Stimulated activated CD8-positive, alpha-beta memory T cell treated with anti-CD3 and anti-CD28 coated beads, Interleukin-12 subunit alpha, Interleukin-12 subunit beta, amount 100 ng/mL, for 1 hour (primary cell): Measurements from ENCODE around the gene NKIRAS2.

Source experiments
- DNase-seq: peaks from one replicate; pipeline ENCODE4 v3.0.0-alpha.2; 2020; ENCODE audit warnings: low read depth

NKIRAS2 gene

DNA sequence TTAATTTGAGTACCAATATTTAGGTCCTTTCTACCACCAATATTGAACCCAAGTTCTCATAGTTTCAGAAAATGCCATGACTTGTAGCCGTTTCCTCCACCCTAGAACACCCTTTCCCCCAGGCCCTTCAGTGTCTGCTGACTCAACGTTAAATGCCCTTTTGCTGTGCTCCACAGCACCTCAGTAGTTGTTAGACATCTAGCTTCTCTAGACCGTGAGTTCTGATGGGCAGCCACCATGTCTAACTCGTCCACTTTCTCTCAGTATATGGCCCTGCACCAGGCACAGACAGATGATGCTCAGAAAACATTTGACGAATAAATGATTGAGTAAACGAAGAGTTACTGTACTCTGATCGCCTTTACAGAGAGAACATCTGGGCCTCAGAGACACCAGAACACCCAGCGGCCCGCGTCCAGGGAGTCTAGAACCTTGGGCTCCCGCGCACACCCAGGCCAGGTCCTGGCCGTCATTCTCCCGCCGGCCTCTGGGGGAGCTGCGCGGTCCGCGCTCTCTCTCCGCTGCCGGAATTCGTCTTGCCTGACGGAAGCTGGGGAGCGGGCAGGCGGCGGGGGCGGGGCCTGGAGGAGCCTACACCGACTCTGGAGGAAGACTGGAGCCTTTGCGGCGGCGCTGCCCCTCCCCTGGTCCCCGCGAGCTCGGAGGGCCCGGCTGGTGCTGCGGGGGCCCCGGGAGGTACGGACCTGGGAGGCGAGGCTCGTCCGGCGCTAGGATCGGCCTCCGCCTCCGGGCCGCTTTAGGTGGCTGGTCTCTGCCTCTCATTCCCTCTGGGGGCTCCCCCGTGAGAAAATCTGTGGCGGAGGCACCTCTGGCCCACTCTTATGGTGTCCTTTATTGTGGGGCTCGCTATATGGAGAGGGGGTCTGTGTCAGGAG, at the start of gene NKIRAS2:
TSS of gene NKIRAS2 (plus strand) at position 582 of the 896 bp plus-strand sequence. CDS start 1,488 bp downstream, outside the sequence.
- peak; percentile 88 for DNase-seq

DNA sequence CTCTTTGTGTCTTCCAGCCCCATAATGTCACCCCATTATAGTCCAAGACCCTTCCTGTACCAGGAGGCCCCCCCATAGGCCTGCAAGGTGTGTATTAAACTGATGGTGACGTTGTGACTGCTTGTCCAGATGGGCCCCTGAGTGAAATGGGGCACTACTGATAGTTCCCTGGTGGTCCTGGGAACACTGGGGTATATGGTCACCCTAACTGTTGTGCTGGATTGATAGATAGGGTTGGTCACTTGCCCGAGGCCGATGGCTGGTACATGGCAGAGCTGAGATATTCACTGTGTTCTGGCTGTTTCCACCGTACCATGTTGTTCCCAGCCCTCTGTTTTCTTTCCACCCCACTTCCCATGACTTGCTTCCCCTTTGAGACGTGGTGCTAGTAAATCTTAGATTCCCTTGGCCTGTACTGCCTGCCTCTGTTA, 49.0 kb upstream of the NKIRAS2 start:
- DNase-seq: no peak

DNA sequence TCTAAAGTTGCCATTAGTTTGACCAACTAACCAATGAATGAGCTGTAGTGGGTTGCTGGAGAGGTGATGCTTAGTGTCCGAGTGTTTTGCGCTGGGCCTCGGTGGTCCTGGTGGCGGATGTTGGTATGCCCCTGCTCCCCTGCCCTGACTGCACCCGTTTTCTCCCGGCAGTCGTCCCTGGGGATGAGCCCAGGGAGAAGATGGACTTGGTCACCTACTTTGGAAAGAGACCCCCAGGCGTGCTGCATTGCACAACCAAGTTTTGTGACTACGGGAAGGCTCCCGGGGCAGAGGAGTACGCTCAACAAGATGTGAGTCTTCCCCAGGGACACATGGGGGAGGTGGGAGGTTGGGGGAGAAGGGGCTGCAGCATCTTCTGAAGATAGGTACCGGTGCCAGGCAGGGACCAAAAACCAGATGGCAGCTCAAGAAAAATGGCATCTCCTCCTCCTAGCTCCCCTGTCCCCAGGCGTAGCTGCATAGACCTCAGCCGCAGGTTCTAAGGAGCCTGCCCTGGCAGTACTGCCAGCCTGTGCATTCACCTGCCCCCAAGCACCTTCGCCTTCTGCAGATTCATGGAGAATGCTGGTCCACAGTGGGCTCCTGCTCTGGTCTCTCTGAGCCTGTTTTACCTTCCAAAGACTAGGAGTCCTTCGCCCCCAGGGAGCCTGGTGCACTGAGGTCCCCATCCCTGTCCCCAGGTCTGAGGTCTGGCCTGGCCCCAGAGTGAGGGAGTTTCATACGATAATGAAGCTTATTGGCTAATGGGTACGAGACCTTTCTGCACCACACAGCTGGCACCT, 48.0 kb upstream of the NKIRAS2 start:
- no peak for DNase-seq

DNA sequence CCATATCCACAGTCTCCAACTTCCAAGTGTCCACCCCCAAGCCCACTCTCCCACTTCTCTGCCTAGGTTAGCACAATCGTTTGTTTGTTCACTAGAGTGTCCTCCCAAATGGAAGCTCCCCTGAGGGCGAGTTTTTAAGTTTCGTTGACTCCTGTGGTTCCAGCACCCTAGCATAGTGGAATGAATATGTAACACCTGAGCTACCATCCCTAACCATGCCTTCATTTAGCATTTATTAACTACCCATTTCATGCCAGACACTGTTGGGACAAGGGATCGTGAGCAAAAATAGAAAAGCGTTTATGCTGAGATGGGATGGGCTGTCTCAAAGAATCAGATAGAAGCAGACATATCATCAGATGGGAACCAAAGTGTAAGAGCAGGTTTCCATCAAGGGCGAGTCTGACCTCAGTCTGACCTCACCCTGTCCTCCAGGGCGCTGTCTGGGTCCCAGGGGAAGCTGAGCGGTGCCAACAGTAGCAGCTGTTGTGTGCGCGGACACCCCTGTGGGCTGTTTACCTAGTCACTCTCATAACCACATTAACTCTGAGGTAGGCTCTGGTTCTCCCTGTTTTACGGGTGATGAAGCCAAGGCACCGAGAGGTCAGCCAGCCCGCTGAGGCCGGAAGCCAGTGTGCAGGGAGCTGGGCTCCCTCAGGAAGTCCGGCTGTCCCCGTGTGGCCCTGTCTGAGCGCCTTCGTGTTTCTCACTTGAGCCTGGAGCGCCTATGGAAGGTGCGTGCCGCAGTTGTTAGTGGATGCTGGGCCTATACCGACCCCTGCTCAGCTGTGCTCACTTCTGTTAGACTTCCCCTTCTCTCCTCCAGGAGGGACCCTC, 47.1 kb upstream of the NKIRAS2 start:
- no peak for DNase-seq

DNA sequence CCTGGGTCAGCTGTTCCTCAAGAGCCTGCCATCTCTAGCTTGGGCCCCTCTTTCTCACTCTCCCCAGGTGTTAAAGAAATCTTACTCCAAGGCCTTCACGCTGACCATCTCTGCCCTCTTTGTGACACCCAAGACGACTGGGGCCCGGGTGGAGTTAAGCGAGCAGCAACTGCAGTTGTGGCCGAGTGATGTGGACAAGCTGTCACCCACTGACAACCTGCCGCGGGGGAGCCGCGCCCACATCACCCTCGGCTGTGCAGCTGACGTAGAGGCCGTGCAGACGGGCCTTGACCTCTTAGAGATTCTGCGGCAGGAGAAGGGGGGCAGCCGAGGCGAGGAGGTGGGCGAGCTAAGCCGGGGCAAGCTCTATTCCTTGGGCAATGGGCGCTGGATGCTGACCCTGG, 46.5 kb upstream of the NKIRAS2 start:
- no peak for DNase-seq

DNA sequence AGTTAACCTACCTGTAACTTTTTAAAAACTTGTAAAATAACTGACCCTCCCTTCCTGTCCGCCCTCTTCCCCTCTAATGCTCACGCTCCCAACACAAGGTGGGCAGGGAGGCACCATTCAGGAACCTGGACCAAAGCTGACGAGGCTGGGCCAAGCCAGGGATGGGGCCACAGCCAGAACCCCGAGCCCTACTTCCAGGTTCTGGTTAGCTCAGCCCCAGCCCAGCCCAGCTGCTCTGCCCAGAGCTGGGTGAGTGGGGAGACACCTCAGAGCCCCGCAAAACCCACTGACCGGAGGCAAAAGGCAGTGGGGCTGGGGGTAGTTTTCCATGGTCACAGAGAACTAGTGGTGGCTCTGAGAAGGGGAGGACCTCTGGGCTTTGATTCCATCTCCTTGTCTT, 45.9 kb upstream of the NKIRAS2 start:
- no peak for DNase-seq

DNA sequence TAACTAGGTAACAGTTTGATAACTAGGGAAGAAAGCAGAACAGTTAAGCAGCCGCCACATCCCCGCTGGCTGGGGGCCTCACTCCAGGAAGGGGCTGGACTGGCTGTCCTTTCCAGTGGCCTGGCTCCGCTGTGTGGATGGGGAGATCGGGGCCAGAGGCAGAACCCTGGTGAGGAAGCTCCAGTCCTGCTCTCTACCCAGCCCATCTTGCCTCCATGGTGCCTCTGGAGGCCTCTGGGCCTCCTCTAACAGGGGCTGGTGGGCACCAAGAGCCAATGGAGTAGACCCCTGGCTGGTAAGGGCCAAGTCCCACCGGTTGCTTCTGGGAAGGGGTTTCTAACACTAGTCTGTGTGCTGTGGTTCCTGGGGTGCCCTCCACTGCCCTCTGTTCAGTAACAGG, 45.2 kb upstream of the NKIRAS2 start:
- no peak for DNase-seq

DNA sequence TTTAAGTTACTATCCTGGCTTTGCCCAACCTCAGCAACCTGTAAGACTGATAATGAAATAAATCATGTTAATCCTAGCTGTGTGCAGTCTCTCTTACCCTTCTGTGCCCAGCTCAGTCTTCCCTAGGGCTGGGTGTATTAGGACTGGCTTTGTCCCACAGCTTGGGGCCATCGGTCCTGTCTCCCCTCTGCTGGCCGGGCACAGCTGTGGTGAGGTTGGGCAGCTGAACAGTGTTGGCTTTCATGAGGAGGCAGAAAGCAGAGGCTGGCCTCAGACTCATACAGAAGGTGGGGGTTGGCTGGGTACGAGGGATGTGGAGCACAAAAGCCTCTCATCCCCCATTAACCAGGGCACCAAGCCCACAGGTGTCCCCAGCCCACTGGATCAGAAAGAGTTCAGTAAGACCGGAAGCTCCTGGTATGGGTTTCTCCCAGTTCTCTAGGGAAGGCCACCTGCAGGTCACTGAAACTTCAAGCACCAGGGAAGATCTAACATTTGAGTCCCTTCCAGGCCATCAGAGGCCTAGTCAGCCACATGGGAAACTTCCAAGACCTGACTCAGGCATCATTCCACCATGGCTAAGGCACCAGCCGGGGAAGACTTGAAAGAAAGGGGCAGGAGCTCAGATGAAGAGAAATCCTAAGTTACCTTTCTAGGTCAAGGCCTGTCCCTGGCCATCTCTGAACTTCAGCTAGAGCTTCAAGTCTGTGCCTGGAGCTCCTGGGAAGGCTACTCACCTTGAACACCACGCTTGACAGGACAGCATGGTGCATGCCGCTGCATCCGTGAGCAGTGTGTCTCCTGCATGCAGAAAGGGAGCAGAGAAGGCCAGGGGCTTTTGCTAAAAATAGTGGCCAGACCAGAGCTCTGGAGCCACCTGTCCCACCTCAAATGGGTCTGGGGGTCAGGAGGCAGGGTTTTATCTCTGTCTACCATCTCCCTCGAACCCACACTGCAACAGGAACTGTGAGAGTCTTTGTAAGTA, 44.5 kb upstream of the NKIRAS2 start:
- DNase-seq: no peak

DNA sequence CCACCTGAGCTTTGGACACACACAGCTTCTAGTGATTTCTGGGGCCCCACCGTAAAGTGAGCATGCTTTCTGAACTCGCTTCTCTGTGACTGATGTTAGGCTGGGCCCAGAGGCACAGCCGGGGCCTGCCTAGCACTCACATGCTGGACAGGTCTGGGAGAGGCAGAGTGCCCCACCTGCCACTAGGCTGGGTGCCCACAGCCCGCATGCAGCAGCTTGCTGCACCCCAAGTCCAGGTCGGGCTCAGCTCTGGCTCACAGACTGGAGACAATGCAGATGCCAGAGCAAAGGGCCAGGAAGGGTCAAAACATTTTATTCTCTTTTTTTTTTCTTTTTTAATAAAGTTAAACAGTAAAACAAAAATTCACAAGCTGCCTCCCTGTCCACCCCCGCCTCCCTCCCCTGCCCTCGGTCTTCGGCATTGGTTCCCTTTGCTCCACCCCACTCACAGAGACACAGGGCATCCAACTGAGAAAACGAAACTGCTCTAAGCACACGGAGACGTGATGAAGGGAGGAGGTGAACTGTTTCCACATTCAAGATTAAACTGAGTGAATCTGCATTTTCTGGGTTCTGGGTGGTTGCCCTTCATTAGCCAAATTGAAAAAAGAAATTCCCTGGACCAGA, 43.6 kb upstream of the NKIRAS2 start:
- DNase-seq: no peak

DNA sequence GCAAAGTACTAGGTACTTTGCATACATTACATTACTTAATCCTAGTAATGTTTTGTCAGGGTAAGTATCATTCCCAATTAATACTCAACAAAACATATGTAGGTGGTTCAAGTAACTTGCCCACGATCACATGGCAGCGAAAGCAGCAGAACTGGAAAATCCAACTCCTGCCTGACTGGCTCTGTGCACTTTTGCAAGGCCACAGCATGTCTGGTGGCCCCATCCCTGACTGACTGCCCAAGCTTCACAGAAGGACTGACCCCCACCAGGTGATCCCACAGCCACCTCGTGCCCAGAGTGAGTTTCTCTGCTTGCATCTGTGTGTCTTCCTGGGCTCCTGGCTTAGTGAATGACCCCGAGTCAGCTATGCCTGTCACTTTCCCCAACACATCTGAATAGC, 41.9 kb upstream of the NKIRAS2 start:
- DNase-seq: no peak

DNA sequence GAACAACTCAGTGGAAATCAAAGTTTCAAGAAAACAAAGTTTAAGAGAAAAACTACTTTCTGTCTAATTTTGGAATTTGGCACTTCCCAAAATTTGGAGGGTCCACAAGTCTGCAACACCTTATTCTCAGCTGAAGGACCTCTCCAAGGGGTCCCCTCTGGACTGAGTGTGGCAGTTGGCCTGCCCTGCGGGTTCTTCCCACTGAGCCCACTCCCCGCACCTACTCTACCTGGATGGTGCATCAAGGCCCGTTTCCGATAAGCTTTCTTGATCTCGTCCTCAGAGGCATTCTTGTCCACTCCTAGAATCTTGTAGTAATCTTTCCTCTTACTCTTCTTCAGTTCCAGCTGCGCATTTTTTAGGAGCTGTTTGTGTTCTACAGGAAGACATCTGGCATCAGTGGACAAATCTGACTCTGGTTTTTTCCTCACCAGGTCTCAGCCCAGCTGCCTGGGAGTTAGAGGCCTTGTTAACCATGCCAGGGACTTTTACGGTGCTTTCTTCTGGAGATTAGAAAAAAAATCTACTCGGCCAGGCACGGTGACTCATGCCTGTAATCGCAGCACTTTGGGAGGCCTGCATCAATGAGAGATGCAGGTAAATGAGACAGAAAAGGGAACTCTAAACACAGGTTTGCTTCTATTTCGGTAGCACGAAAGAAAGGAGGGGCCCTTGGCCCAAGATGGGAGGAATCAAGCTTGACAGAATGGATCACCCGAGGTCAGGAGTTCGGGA, 37.7 kb upstream of the NKIRAS2 start:
- no peak for DNase-seq

DNA sequence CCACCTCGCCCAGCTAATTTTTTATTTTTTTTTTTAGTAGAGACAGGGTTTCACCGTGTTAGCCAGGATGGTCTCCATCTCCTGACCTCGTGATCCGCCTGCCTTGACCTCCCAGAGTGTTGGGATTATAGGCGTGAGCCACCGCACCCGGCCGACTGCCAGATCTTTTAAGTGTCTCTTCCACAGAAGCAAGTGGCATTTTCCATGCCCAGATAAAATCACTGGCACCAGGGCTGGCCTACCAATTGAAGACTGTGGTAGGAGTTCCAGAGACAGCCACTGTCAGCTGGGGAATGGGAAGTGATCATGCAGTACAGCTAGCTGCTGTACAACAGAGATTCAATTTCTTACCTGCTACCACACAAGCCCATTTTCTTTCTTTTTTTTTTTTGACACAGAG, 35.4 kb upstream of the NKIRAS2 start:
- DNase-seq: no peak

DNA sequence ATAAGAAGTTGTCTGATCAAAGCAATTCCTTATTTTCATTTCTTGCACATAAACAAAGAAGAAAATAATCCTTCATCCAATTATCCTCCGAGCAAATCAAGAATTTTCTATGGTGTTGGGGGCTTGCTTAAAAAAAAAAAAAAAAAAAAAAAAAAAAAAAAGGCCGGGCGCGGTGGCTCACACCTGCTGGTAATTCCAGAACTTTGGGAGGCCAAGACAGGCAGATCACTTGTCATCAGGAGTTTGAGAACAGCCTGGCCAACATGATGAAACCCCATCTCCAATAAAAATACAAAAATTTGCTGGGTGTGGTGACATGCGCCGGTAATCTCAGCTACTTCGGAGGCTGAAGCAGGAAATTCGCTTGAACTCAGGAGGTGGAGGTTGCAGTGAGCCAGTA, 34.0 kb upstream of the NKIRAS2 start:
- DNase-seq: no peak

DNA sequence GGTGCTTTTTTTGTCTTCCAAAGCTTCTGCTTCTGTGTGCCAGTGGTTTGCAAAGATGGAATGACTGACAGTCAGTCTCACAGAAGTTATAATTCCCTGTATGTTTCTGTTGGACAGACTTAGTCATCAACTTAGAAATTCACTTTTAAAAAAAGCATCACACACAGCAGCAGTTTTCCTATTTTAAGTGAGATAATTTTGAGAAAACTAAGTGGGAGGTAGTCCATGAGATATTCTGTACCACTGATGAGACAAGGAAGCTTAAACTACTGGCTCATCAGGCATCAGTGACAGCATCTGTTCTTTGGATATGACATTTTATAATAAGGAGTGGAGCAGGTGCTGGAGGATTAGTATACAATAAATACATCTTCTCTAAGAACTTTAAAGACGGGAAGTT, 33.3 kb upstream of the NKIRAS2 start:
- DNase-seq: no peak

DNA sequence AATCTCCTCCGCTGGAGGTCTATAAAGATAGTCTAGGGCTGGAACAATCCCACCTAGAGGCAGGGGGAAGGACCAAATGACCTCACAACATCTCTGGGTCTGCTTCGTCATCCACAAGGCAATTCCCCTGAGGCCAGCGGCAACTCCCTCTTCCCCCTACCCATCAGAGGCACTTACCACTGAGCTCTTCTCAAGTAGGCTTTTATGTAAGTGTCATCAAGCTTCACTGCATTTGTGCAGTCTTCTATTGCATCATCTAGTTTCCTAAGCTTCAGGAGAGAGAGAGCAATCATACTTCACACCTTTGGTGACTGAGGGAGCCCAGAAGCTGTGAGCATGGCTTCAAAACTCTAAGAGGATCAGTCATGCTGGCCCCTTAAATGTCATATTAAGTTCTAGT, 32.2 kb upstream of the NKIRAS2 start:
- no peak for DNase-seq

DNA sequence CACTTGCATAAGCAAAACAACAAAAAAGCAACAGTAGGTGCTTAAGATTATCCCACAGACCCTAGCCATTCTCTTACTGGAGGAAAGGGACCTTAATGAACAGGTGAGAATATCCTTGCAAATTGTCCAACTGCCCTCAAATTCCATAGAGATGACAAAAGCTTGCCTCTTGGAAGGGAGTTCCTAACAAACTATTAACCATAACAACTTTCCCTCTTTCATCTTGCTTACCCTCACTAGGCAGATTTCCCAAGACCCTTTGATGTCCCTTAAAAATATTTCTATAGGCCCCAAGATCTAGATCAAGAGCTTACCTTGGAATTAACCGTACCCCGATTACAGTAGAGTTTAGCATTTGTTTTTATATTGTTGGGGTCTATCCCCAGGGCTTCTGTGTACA, 31.5 kb upstream of the NKIRAS2 start:
- no peak for DNase-seq

DNA sequence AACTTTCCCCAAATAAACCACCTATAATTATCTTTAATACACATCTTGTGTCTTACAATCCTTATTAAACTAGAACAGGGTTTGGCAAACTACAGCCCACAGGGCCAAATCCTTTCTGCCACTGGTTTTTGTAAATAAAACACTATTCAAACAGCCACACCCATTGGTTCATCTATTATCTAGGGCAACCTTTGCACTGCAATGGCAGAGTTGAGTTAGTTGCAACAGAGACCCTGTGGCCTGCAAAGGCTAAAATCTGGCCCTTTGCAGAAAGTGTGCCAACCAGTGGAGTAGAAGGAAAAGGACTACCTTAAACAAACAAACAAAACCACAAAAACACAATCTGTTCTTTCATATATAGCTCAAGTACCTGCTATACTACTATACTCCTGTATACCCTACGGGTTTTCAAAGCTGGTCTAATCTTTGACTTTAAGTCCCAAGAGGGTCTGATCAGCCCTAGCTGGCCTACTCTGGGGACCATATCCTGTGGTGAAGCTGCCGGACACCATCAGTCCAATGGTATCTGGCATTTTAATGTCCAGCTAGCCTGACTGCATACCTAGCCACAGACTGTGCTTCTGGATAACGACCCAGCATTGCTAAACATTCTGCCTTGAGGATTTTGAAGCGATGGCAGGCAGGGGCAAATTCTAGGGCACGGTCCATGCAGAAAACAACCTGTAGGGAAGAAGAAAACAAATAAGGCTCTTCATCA, 30.0 kb upstream of the NKIRAS2 start:
- no peak for DNase-seq

DNA sequence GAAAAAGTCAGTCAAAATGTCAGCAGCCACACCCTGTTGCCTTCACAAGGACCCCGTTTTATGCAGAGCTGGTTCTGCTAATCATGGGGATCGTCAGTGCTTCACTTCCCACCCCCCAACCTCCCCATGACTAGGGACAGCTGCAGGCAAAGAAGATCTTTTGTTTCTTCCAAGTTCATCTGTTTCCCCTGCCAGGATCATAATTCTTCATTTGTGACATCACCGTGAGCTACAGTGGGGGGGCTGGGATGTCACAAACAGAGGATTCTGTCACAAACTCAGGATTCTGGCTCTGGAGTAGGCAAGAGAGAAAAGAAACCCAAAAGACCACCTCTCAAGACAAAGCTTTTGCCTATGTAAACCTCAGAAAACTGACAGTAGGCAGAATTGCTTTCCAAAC, 27.3 kb upstream of the NKIRAS2 start:
- no peak for DNase-seq

DNA sequence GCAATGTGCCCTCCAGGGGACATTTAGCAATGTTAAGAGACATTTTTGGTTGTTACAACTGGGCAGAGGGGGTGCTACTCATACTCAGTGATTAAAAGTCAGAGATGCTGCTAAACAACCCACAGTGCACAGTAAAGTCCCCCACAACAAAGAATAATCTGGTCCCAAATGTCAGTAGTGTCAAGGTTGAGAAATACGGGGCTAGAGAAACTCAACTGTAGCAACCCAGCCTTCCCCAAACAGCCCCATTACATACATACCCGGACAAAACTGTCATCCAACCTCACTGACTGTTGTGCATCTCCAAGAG, 23.1 kb upstream of the NKIRAS2 start:
- no peak for DNase-seq
